GM21786 (cell line): Measurements from ENCODE around the gene PDZK1IP1.
"Not testable (repeated sequence)": the region's sequence is repeated elsewhere in the genome, so short reads cannot be mapped to it uniquely, and the experiment has no call there.

Experiments used
- ATAC-seq: cut with Tn5 transposase; IDR thresholded peaks from one replicate; pipeline ENCODE4 v1.9.1; 2021; ENCODE audit not compliant: unreplicated experiment

Gene PDZK1IP1

DNA sequence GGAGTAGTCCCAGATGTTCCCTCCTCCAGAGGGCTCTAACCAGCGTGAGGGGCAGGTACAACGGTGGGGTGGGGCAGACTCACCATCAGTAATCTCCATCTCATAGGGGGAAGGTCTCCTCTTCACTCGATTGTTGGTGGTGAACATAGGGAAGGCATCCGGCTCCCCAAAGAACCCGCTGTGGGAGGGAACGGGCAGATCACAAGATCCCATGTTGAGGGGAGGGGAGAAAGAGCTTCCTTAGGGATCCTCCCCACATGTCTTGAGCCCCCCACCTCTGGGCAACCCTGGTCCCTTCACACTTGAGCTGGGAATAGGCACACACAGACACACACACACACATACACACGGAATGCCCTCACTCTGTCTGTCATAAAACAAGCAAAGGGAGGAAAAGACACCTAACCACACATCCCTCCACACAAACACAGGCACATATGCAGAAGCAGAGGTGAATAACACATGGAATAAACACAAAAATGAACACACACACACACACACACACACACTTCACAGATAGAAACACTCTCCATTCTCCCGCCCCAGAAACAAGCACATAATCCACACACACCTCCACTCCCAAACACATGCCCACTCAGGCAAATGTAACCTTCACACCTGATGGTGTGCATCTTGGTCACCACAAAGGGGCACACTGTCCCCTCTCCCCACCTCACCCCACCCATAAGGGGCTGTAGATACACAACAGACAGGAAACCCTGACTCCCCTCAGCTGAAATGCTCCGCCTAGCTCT, 34.3 kb upstream of the PDZK1IP1 start:
- no peak for ATAC-seq

DNA sequence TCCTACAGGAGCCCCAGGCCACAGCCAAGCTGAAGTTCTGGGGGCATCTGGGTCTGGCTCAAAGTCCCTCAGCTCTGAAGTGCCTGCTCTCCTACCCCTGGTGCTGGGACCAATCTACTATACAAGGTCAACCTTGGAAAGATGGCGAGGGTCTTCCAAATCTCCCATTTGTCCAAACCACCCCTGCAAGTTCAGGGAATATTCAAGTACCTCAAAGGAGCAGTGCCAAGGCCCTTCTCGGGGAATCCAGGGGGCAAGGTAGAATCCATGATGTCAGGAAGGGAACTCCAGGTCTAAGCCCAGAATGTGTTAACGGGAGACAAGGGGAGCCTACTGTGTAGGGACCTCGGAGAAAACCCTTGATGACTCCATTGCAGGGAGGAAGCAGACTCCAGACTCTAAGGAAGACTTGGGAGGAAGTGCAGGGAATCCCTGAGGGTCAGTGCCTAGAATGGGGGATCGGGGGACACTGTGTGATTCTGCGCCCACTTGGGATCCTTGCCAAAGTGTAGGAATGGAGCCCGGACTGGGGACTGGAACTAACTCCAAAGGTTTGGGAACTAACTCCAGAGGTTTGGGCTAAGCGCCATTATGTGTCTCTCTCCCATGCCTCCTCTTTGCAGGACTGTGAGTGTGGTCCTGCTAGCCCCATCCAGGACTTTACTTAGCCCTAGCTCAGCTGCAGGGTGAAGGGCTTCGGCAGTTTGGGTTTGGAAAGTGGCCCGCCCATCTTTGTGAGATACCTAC, 33.5 kb upstream of the PDZK1IP1 start:
- ATAC-seq = no peak

DNA sequence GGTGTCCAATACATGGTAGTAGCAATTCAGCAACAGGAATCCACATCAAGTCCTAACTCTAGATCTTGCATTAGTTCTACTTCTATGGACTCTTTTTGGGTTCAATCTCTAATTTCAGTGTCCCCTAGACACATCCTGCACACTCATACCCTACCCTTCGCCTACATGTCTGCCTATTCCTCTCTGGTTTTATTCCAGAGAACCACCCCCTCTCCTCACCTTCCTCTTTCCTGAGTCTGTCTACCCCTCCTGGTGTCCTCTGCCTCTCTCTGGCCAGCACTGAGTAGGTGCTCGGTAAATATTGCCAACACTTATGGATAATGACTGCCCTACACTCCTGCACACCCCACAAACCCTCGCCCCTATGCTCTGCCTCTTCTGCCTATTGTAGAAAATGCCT, 32.6 kb upstream of the PDZK1IP1 start:
- ATAC-seq = no peak

DNA sequence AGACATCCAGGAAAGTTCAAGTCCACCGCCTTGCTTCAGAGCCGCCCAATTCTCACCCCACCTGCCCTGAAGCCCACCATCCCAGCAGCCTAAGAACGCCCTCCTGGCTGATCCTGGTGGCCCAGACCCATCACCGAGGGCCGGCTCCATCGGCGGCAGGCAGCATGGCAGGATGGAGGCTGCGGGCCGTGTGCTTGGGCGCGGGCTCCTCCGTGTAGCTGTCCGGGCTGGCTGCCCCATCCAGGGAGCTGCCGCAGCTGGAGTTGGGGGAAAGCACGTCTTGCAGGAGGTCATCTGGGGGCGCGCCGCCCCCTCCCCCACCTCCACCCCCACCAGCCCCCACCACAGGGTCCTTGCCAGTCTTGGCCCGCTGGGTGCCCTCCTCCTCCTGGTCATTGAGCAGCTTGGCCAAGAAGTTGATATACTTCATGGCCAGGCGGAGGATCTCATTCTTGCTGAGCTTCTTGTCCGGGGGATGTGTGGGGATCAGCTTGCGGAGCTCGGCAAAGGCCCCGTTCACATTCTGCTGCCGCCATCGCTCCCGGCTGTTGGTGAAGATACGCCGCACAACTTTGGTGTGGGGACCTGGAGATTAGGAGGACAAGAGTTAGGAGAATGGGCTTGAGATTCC, 29.9 kb upstream of the PDZK1IP1 start:
- no peak for ATAC-seq

DNA sequence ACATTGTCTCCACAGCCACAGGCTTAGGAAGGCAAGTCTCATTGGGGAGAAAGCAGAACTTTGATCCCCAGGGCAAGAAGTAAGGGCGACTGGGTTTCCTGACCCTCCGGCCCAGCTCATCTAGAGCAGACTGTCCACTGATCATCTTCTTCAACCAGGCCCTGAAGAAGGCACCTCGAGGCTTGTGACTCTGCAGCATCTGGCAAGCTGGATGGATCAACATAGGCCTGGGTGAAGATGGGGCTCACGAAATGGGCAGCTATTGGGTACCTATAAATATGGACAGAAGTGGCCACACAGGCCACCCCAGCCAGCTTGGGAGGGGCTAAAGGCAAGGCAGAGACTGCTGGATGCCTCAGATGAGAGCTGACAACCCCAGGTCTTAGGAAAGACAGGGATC, 29.2 kb upstream of the PDZK1IP1 start:
- ATAC-seq = no peak

DNA sequence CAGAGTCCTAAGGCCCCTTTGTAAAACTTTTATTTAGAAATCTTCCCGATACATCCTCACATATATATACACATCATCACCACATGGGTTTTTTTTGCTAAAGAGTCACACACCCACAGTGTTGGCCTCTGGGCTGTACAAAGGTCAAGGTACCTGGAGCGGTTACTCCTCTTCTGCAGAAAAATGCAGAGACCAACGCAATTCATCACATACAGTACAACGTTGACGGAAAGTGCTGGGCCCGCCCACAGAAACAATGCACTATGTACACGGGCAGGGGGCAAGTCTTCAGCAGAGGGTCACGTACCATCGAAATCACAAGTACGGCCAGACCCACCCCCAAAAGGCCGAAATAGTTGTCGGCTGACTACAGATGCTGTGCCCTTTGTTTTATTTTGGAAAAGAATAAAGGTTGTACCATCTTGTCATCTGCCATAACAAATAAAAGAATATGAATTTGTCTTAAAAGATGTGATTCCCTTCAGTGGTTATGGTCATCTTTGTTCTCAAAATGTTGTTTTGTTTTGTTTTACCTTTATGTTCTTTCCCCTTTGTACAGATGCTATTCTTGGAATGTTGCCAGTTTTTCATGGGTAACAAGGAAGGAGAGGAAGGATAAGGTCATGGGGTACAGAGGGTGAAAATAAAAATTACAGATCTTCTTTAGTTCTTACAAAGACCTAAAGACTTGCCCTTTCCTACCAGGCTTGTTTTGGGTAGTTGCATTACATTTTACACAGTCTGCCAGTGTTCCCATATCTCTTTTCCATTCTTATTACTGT, 26.6 kb upstream of the PDZK1IP1 start:
- no peak for ATAC-seq

DNA sequence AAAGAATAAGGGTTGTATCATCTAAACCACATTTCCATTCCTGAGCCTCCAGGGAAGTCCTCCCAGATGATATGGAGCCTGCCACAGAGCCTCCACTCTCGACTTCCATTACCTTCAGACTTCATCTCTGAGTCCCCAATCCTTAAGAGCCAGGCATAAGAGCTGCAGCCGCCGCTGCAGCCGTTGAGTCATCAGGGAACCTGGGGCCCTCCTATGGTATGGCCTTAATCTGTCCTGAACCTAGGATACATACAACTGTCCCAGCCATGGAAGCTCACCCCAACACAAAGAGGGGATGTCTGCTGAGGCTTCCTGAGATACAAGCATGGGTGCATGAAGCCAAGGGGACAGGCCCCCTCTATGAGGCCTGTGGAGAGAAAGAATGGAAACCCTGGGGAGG, 25.9 kb upstream of the PDZK1IP1 start:
- ATAC-seq = no peak

DNA sequence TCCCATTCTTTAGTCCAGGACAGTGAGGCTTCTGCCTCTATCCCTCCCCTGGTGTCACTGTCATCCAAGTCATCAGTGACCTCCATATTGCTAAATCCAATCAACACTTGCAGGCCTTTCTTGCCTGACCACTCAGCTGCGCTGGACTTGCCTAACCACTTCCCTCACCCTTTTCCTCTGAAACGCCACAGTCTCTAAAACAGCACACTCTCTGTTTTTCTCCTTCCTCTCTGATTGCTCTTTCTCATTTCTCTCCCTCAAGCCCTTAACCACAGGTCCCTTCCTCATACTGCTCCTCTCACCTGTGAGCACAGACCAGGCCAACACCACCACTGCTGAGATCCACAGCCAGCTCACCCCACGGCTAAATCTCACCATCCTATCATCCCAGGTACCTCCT, 24.7 kb upstream of the PDZK1IP1 start:
- no peak for ATAC-seq

DNA sequence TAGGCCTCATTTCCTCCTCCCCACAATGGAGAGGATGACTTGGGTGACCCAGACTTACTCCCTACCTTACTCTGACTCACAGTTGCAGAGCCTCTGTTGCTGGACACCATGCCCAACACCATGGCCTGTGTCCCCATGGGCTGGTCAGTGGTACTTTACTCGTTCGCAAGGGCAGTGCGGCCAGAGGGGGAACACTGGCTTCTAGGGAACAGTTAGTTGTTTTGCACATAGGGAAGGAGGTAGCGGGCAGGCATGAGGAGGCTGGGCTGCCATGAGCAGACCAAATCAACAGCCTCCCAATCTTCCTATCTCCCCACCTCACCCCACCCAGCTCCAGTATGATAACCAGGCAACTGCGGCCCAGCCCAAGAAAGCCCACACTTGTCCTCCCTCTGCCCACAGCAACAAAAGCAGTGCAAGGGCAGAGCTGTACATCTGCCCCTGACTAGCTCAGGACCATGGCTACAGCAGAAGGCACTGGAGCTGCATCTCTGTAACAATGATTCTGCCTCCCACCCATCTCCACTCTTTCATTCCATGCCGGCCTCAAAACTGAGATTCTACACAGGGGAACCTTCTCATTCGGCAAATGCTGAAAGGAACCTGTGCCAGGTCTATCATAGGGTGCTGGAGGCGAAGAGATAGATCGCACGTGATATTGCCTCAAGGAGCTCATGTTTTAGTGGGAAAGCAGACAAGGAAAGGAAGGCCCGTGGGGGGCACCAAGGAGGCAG, 23.6 kb upstream of the PDZK1IP1 start:
- no peak for ATAC-seq

DNA sequence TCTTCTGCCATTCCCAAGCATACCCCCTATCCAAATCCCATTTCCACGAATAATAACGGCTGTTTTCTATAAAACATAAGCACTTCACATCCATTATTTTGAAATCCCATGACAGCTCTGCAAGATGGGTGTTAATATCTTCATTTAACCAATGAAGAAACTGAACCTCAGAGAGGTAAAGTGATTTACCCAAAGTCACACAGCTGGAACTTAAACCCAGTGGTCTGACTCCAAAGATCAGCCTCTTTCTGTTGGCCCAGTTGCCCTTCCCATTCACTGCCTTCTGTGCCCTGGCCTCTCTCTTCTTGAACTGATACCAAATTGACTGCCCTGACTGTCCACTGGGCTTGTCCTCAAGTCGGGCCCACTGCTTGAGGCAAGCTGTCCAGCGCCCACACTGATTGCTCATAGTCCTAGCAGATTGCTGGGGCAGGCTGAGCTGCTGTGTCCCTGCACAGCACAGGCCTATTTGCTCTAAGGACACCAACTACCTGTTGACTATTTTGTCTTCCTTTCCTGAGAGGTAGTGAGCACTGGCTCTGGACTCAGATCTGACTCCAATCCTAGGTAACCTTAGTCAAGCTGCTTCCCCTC, 22.9 kb upstream of the PDZK1IP1 start:
- ATAC-seq = no peak

DNA sequence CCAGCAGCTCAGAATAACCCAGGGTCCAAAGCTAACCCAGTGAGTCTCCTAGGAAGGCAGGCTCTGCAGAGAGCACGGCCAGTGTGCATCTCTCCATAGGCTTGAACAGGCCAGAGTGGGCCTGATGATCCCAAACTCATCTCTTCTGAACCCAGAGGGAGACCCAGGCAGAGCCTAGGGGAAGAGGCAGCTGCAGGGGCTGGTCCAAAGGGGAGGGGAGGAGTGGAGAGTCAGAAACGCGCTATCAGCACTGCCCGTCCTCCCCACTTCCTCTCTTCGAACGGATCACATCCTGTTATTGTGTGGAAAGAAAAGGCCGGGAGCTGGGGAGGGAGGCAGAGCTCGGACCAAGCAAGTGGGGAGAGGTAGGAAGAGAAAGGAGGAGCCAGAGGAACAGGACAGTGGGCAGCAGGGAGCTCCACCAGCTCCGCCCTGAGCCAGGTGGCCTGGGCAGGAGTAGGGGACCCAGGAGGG, 22.0 kb upstream of the PDZK1IP1 start:
- no peak for ATAC-seq

DNA sequence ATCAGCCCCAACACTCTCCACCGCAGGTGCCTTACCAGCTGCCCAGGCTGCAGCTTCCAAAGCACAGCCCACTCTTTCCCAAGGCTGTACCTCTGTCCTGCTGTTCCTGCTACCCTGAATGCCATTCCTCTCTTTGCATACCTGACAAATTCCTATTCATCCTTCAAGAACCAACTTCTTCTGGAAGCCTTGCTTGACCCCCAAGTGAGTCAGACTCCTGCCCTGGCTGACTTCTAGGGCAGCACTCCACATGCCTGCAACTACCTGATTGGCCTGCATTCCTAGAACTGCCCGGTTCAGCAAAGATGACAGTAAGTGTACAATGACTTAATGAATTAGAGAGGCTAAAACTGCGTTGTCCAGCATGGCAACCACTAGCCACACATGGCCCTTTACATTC, 20.8 kb upstream of the PDZK1IP1 start:
- ATAC-seq = no peak

DNA sequence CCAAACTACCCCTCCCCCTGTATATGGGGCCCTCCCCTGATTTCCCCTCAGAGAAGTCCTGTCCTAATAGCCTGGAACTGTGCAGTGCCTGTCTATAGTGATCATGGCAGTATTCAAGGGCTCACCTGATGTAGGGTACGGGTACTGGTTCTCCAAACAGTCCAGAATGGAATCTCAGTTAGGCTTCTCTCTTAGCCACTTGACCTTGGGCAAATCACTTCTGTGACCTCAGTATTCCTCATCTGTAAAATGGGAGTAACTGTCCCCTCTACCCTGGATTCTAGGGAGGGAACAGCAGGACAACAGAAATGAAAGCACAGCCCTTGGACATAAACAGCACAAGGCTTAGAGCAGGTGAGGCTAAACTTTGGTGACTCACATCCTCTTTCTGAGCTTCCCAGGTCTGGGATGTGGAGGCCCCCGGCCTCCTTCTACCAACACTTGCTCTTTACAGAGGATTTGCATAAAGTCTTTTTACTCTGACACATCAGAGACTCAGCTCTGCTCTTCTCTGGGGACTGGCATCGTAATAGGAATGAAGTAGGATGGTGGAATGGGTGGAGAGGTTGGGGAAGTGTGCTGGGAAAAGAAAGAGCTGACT, 20.0 kb upstream of the PDZK1IP1 start:
- ATAC-seq = no peak

DNA sequence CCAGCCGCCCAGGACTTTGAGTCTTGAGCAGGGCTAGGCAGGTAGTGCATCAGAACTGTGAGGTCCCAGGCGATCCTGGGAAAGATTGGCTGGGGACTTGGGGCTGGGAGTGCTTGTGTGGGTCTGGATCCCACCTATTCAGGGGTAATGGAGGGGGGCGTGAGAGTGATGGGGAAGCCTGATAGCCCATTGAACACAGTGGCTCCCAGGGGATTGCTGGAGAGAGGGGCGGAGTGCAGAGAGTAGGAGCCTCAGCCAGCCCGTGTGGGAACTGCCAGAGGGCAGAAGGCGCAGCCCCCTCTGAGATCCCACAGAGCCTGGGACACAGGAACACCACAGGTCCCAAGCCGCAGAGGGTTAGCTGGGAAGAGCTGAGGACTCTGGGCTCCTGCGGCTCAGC, 19.3 kb upstream of the PDZK1IP1 start:
- ATAC-seq = no peak

DNA sequence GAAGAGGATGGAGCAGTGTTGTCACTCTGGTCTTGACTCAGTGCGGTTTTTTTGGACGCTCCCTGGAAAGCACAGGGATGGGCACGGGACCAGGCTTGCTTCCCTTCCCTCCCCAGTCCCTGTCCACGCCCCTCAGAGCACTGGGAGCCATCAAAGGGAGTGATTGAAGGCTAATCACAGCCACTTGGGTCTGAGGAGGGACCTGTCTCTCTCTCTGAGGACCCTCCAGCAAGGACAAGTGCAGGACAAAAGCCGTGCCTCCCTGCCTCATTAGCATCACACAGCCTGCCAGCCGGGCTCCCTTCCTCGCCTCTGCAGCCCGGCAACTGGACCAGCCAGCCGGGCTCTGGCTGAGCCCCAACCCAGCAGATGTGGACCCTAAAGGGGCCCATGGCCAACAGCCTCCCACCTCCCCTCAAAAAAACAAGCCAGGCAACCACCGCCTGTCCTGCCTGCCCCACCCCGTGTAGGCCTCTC, 18.6 kb upstream of the PDZK1IP1 start:
- ATAC-seq = no peak

DNA sequence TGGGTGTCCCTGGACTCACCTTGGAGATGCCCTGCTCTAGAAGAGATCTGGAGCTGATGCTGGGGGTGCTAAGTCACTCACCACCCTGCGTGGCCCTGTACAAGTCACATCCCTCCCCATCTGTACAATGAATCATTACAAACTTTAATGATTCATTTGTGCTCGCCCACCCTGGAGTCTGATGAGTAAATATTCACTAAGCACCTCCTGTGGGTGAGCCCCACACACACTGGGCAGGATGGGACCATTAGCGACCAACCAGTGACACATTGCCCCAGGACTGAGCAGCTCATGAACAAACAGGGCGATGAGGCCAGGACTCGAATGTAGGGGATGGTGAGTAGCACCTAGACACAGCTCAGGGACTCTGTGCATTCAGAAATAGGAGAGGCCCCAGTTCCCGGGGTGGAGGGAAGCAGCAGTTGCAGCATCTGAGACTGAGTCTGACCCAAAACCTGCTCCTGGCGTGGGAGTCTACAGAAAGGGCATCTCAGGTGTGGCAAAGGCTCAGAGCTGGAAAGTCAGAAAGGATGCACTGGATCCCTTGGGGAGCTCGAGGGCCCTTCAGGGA, 18.1 kb upstream of the PDZK1IP1 start:
- no peak for ATAC-seq

DNA sequence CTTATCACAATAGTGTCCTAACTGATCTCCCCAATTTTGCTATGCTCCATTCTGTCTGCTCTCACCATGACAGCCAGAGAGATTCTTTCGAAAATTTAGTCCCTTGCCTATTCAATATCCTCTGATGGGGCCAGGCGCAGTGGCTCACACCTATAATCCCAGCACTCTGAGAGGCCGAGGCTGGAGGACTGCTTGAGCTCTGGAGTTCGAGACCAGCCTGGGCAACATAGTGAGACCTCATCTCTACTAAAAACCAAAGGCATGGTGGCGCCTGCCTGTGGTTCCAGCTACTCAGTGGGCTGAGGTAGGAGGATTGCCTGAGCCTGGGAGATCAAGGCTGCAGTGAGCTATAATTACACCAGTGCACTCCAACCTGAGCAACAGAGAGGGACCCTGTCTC, 16.1 kb upstream of the PDZK1IP1 start:
- ATAC-seq = no peak

DNA sequence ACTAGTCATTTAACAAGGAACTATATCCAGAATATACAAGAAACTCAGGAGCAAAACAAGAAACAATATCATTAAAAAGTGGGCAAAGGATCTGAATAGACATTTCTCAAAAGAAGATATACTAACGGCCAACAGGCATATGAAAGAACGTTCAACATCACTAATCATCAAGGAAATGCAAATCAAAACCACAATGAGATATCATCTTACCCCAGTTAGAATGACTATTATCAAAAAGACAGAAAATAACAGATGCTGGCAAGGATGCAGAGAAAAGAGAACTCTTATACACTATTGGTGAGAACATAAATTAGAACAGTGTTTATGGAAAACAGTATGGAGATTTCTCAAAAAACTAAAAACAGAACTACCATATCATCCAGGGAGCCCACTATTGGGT, 13.7 kb upstream of the PDZK1IP1 start:
- ATAC-seq = not testable (repeated sequence)

DNA sequence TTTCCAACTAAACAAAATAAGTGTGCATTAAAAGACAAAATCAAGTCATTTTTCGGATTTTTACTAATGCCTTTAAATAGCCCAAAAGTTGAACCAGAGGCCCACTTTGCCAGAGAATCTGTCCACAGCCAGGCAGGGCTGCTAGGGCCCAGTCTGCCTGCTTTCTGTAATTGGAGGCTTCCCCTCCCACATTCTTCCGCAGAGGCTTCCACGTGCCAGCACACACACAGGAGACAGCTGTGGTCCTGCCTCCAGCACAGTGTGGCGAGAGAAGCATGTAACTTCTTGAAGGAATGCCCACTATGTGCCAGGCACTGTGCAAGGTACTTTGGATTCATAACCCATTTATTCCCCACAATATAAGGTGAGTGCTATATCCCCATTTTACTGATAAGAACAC, 11.3 kb upstream of the PDZK1IP1 start:
- no peak for ATAC-seq
